ENCODE results near the gene C1orf116.

DNA sequence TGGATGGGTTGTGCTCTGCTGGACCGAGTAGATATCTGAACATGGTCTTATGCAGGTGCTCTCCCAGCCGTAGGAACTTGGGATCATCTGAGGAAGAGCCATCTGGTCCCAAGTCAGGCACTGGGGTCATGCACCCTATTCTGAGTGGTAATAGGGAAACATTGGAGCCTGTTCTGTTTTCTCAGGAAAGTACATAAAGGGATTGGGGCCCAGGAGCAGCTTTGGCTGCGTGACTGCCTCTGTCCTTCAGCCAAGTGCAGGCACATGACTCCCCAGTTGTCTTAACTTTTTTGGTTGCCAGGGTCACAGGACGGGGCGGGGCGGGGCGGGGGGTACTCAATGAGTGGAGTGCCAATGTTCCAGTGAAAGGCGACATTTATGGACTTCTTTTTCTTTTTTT lies 32.0 kb upstream of the C1orf116 start:
- TF ChIP-seq, protein P1, sequence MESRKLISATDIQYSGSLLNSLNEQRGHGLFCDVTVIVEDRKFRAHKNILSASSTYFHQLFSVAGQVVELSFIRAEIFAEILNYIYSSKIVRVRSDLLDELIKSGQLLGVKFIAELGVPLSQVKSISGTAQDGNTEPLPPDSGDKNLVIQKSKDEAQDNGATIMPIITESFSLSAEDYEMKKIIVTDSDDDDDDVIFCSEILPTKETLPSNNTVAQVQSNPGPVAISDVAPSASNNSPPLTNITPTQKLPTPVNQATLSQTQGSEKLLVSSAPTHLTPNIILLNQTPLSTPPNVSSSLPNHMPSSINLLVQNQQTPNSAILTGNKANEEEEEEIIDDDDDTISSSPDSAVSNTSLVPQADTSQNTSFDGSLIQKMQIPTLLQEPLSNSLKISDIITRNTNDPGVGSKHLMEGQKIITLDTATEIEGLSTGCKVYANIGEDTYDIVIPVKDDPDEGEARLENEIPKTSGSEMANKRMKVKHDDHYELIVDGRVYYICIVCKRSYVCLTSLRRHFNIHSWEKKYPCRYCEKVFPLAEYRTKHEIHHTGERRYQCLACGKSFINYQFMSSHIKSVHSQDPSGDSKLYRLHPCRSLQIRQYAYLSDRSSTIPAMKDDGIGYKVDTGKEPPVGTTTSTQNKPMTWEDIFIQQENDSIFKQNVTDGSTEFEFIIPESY (IDR thresholded peaks at IDR 0.05): no peak
- TF ChIP-seq, protein P2, sequence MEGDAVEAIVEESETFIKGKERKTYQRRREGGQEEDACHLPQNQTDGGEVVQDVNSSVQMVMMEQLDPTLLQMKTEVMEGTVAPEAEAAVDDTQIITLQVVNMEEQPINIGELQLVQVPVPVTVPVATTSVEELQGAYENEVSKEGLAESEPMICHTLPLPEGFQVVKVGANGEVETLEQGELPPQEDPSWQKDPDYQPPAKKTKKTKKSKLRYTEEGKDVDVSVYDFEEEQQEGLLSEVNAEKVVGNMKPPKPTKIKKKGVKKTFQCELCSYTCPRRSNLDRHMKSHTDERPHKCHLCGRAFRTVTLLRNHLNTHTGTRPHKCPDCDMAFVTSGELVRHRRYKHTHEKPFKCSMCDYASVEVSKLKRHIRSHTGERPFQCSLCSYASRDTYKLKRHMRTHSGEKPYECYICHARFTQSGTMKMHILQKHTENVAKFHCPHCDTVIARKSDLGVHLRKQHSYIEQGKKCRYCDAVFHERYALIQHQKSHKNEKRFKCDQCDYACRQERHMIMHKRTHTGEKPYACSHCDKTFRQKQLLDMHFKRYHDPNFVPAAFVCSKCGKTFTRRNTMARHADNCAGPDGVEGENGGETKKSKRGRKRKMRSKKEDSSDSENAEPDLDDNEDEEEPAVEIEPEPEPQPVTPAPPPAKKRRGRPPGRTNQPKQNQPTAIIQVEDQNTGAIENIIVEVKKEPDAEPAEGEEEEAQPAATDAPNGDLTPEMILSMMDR (IDR thresholded peaks at IDR 0.05; ENCODE audit: low read depth, low read length, missing input control): no peak
- no peak for TF ChIP-seq YY1 (IDR thresholded peaks at IDR 0.05)
- TF ChIP-seq SP1 (IDR thresholded peaks at IDR 0.05): no peak
